ENCODE results near the gene RNH1.

The RNH1 gene

DNA sequence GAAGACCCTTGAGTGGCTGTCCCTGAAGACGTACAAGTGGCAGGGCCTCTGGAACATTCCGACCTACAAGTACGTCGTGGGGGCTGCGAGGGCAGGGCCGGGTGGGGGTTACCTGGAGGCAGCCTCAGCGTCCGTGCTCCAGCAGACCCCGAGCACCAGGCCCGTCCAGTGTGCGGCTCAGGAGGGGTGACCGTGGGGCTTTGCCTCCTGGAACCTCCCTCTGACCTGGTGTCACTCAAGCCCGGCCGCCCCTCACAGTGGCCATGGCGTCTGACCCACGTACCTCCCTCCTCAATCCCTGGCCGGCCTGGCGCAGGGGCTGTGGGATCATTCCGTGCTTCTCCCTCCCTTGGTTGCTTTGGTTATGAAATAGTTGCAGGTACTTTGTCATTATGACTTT, 18.5 kb downstream of the RNH1 start:
- no peak overlapping the region for H3K4me3 ChIP-seq (ENCODE audit: control insufficient read depth, low read depth, low read length)
- TF ChIP-seq, protein P1, sequence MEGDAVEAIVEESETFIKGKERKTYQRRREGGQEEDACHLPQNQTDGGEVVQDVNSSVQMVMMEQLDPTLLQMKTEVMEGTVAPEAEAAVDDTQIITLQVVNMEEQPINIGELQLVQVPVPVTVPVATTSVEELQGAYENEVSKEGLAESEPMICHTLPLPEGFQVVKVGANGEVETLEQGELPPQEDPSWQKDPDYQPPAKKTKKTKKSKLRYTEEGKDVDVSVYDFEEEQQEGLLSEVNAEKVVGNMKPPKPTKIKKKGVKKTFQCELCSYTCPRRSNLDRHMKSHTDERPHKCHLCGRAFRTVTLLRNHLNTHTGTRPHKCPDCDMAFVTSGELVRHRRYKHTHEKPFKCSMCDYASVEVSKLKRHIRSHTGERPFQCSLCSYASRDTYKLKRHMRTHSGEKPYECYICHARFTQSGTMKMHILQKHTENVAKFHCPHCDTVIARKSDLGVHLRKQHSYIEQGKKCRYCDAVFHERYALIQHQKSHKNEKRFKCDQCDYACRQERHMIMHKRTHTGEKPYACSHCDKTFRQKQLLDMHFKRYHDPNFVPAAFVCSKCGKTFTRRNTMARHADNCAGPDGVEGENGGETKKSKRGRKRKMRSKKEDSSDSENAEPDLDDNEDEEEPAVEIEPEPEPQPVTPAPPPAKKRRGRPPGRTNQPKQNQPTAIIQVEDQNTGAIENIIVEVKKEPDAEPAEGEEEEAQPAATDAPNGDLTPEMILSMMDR (IDR thresholded peaks at IDR 0.05; ENCODE audit: control insufficient read depth, insufficient read depth, low read depth, low read length, missing control alignments), result no peak
- no peak for DNase-seq (ENCODE audit: low read depth)

DNA sequence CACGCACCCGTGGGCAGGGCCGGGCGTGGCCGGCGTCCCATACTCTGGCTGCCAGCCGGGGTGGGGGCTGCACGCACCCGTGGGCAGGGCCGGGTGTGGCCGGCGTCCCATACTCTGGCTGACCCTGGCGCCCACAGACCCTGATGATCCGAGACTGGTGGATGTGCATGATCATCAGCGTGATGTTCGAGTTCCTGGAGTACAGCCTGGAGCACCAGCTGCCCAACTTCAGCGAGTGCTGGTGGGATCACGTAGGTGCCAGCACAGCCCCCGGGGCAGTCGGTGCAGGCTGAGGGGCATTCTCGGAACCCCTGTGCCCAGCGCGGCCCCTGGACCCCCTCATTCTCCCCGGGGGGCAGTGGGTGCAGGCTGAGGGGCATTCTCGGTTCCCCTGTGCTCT, 19.0 kb downstream of the RNH1 start:
- TF ChIP-seq, protein P1 (IDR thresholded peaks at IDR 0.05; ENCODE audit: control insufficient read depth, insufficient read depth, low read depth, low read length, missing control alignments), result no peak
- no peak for DNase-seq (ENCODE audit: low read depth)
- no peak overlapping the region for H3K4me3 ChIP-seq (ENCODE audit: control insufficient read depth, low read depth, low read length)

DNA sequence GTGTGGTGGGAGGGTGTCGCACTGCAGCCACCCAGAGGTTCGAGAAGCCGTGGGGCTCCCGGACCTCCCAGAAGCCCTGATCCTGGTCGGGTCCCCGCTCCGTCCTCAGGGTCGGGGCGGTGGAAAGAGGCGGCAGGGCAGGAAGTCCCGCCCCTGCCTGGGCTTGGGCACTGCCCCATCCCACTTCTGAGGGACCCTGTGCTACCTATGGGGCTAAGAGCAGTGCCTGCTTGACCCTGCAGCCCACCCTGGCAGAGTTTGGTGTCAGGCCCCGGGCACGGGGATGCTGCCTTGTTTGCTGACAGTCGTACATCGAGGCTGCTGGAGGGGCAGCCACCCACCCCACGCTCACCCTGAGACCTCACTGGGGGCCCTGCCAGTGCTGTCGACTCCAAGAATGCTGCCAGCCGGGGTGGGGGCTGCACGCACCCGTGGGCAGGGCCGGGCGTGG, 19.4 kb downstream of the RNH1 start:
- TF ChIP-seq, protein P1 (IDR thresholded peaks at IDR 0.05; ENCODE audit: control insufficient read depth, insufficient read depth, low read depth, low read length, missing control alignments), result no peak
- no peak for DNase-seq (ENCODE audit: low read depth)
- no peak overlapping the region for H3K4me3 ChIP-seq (ENCODE audit: control insufficient read depth, low read depth, low read length)

DNA sequence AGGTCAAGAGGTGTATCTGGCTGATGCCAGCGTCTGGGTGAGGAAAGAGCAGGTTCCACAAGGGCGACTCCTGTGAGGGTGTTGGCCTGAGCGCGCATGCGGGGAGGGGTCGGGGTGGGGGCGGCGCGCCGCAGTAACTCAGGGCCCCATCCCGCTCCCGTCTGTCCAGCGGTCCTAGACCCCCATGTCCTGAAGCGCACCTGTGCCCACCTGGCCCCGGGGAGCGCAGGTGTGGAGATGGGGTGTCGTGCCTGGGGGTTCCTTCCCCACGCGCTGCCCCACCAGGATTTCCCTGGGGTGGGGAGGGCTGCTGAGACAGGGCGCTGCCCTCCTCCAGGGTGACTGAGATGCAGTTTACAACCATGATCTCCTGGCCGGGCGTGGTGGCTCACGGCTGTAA, 20.9 kb downstream of the RNH1 start:
- no peak overlapping the region for H3K4me3 ChIP-seq (ENCODE audit: control insufficient read depth, low read depth, low read length)
- DNase-seq (ENCODE audit: low read depth), result no peak
- TF ChIP-seq, protein P1 (IDR thresholded peaks at IDR 0.05; ENCODE audit: control insufficient read depth, insufficient read depth, low read depth, low read length, missing control alignments), result no peak

DNA sequence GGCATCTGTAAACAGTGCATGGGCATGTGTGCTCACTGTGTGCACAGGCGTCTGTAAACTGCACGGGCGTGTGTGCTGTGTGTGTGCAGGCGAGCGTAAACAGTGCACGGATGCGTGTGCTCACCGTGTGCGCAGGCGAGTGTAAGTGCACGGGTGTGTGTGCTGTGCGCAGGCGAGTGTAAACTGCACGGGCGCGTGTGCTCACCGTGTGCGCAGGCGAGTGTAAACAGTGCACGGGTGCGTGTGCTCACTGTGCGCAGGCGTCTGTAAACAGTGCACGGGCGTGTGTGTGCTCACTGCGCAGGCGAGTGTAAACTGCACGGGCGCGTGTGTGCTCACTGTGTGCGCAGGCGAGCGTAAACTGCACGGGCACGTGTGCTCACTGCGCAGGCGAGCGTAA, 22.4 kb downstream of the RNH1 start:
- TF ChIP-seq, protein P1 (IDR thresholded peaks at IDR 0.05; ENCODE audit: control insufficient read depth, insufficient read depth, low read depth, low read length, missing control alignments), result no peak
- no peak overlapping the region for H3K4me3 ChIP-seq (ENCODE audit: control insufficient read depth, low read depth, low read length)
- DNase-seq (ENCODE audit: low read depth), result no peak

DNA sequence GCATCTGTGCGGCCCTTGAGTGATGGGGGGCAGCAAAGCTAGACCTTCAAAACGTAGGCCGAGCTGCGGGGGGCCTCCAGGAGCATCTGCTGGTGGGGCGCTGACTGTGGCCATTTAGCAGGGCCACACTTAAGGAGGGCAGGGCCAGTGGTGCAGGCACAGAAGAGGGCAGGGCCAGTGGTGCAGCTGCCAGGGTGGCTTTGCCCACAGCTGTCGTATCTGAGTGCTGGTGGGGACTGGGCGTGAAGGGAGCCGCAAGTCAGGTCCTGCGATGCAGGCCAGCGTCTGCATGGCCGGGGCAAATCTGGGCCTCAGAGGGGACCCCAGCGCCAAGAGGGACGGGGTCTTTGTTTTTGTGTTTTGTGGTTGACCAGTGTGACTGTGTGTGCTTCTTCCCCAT, 27.7 kb downstream of the RNH1 start:
- TF ChIP-seq, protein P1 (IDR thresholded peaks at IDR 0.05; ENCODE audit: control insufficient read depth, insufficient read depth, low read depth, low read length, missing control alignments), result no peak

More for the DNA sequence above, 27.7 kb downstream of the RNH1 start:
- DNase-seq (ENCODE audit: low read depth), result no peak
- no peak overlapping the region for H3K4me3 ChIP-seq (ENCODE audit: control insufficient read depth, low read depth, low read length)
